Upper lobe of right lung (tissue), 1 donor: ENCODE measurements around the gene LYRM2. TPM values are rescaled to one million over a fixed set of nuclear protein-coding genes. Genes with fewer than 3 reads are reported as not detected.

Experiments
- ATAC-seq: fragments of 200-7000 bp; cut with Tn5 transposase; one replicate; pipeline ENCODE4 v1.9.1; 2020; ENCODE audit warnings: mild to moderate bottlenecking, moderate library complexity
- DNase-seq: peaks from one replicate; pipeline ENCODE4 v3.0.0-alpha.2; 2020
- H3K27ac ChIP-seq: fragments of 200-600 bp; one replicate; pipeline ENCODE4 v1.8.0; 2022
- H3K27me3 ChIP-seq: fragments of 200-600 bp; one replicate; pipeline ENCODE4 v1.8.0; 2022; ENCODE audit warnings: mild to moderate bottlenecking
- H3K36me3 ChIP-seq: fragments of 200-600 bp; one replicate; pipeline ENCODE4 v1.8.0; 2022
- H3K4me1 ChIP-seq: fragments of 200-600 bp; one replicate; pipeline ENCODE4 v1.8.0; 2022
- H3K4me3 ChIP-seq: fragments of 200-600 bp; one replicate; pipeline ENCODE4 v1.8.0; 2022; ENCODE audit warnings: mild to moderate bottlenecking
- H3K9me3 ChIP-seq: fragments of 200-600 bp; one replicate; pipeline ENCODE4 v1.8.0; 2022
- intact Hi-C: fragments of 100-400 bp; cut with DNase I; formaldehyde crosslinking; loops from one replicate; pipeline ENCODE4 v1.11.0; 2022
- total RNA-seq: library from RNA; stranded (reverse); fragmentation: NEBNext Ultra II Directional; extraction: Animal tissue kit (Norgen Biotek cat#: 25700); gene quantifications from one replicate; pipeline ENCODE4 v1.2.1, GENCODE V29; 2021
- TF ChIP-seq, protein P1 (sequence below): fragments of 200-600 bp; IDR thresholded peaks from one replicate; pipeline ENCODE4 v1.8.0; 2022; ENCODE audit warnings: antibody characterized with exemption
- donor health status: DM: no; HTN: yes; CAD: no; lungs with severe emphysema.

The LYRM2 gene
- total RNA-seq, 1 donor from 2014 or later: 32.9 TPM

- no peaks in the 10 kb centered on the region for H3K9me3 ChIP-seq
- H3K27me3 ChIP-seq: no peaks in the 10 kb centered on the region
- H3K27ac ChIP-seq: no peak overlapping the region
- intact Hi-C loops: no loop called here
- H3K4me1 ChIP-seq: no peaks in the 10 kb centered on the region
- H3K36me3 ChIP-seq: peaks cover 26% of the 10 kb centered on the region
- ATAC-seq (no peak), DNase-seq (no peak)
- TF ChIP-seq, protein P1, sequence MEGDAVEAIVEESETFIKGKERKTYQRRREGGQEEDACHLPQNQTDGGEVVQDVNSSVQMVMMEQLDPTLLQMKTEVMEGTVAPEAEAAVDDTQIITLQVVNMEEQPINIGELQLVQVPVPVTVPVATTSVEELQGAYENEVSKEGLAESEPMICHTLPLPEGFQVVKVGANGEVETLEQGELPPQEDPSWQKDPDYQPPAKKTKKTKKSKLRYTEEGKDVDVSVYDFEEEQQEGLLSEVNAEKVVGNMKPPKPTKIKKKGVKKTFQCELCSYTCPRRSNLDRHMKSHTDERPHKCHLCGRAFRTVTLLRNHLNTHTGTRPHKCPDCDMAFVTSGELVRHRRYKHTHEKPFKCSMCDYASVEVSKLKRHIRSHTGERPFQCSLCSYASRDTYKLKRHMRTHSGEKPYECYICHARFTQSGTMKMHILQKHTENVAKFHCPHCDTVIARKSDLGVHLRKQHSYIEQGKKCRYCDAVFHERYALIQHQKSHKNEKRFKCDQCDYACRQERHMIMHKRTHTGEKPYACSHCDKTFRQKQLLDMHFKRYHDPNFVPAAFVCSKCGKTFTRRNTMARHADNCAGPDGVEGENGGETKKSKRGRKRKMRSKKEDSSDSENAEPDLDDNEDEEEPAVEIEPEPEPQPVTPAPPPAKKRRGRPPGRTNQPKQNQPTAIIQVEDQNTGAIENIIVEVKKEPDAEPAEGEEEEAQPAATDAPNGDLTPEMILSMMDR: no peak
- H3K4me3 ChIP-seq: no peak overlapping the region
These were observed 8.1 kb downstream of the LYRM2 start for GRCh38 chr6:89630488-89630887.

DNA sequence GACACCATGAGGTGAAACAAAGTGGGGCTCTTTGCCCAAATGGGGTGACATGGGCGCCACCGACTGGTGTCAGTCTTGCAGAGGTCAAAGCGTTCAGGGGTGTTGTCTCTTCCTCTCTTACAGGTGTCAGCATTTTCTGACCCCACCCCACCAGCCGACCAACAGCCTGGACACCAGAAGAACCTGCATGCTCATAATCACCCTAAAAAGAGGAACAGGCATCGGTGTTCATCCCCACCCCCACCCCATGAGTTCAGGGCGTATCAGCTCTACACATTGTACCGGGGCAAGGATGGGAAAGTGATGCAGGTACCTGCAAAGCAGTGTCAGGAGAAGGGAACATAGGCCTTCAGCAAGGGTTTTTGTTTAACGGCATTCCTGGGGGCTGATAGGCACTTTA is 14.8 kb downstream of the LYRM2 start:
- H3K36me3 ChIP-seq: peaks cover 14% of the 10 kb centered on the region
- intact Hi-C loops: no loop called here
- no peaks in the 10 kb centered on the region for H3K27me3 ChIP-seq
- no peak overlapping the region for H3K27ac ChIP-seq
- no peak overlapping the region for H3K4me3 ChIP-seq
- H3K4me1 ChIP-seq: no peaks in the 10 kb centered on the region
- DNase-seq: no peak
- ATAC-seq: no peak
- TF ChIP-seq, protein P1: no peak
- no peaks in the 10 kb centered on the region for H3K9me3 ChIP-seq

DNA sequence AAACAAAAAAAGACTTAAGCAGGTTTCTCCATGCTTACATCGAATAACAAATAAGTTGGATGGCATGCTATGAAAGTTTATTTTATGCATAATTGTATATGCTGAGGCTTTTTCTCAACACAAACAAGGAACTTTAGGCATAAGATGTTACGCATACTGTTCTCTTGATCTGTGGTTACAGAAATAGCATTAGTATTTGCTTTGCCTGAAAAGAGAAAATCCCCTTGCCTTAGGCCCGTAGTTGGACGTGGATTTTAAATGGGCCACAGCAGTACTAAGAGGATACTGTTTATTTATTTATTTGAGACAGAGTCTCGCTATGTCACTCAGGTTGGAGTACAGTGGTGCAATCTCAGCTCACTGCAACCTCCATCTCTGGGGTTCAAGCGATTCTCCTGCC is 19.0 kb downstream of the LYRM2 start:
- peaks cover 4% of the 10 kb centered on the region for H3K36me3 ChIP-seq
- intact Hi-C loops: no loop called here

DNA sequence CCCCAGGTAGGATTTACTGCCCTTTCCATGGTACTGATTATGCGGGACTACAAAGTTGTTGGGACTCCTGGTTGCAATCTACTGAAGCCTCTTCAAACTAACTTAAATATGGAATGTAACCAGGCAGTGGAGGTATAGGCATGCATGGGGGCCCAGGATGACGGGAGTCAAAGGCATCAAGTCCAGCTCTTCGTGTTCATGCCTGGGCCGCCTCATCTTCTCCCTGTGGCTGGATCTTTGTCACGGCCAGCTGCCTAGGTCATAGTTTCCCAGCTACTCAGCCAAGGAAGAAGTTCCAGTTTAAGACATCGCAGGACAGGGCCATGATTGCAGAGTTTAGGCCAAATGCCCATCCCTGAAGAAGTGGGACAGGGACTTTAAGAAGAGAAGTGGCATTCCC is 20.5 kb downstream of the LYRM2 start:
- DNase-seq (no peak), ATAC-seq (no peak)
- no peaks in the 10 kb centered on the region for H3K27me3 ChIP-seq
- no peaks in the 10 kb centered on the region for H3K9me3 ChIP-seq
- TF ChIP-seq, protein P1: no peak
- intact Hi-C loops: no loop called here
- H3K4me3 ChIP-seq: no peak overlapping the region
- no peaks in the 10 kb centered on the region for H3K4me1 ChIP-seq
- H3K27ac ChIP-seq: no peak overlapping the region
- peaks cover 4% of the 10 kb centered on the region for H3K36me3 ChIP-seq

More for the DNA sequence above, 19.0 kb downstream of the LYRM2 start:
- no peak for DNase-seq
- TF ChIP-seq, protein P1: no peak
- no peak overlapping the region for H3K4me3 ChIP-seq
- H3K27me3 ChIP-seq: no peaks in the 10 kb centered on the region
- ATAC-seq: no peak
- no peaks in the 10 kb centered on the region for H3K4me1 ChIP-seq
- H3K27ac ChIP-seq: no peak overlapping the region
- no peaks in the 10 kb centered on the region for H3K9me3 ChIP-seq

GRCh38 chr6:89616531-89616930 is 22.0 kb downstream of the LYRM2 start:
- Histone ChIP-seq H3K4me3 (no peak overlapping the region), H3K36me3 (peaks cover 4% of the 10 kb centered on the region), H3K27me3 (no peaks in the 10 kb centered on the region), H3K27ac (no peak overlapping the region), H3K9me3 (no peaks in the 10 kb centered on the region), H3K4me1 (no peaks in the 10 kb centered on the region)
- intact Hi-C loops: no loop called here
- TF ChIP-seq, protein P1: no peak
- no peak for ATAC-seq
- DNase-seq: no peak

DNA sequence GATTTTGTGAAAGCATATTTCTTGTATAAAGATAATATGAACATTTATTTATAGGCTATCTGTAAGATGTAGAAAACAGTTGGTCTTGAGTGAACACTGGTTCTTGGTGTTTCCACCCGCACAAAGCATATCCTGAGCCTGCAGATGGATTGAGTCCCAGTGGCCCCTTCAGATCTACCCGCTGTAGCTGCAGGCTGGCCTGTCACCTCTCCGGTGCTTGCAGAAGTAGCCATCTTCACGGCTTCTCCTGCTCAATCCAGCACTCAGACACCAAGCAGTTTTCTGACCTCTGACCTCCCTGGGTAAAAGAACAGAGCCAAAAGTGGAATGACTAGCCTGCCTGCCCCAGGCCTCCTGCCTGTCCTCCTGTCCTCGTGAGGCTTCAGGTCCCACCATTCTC is 22.7 kb downstream of the LYRM2 start:
- no peaks in the 10 kb centered on the region for H3K27me3 ChIP-seq
- TF ChIP-seq, protein P1: no peak
- H3K4me3 ChIP-seq: no peak overlapping the region
- H3K36me3 ChIP-seq: no peaks in the 10 kb centered on the region
- no peaks in the 10 kb centered on the region for H3K4me1 ChIP-seq
- intact Hi-C loops: no loop called here
- ATAC-seq (no peak), DNase-seq (no peak)
- no peak overlapping the region for H3K27ac ChIP-seq
- H3K9me3 ChIP-seq: no peaks in the 10 kb centered on the region
